HepG2 (cell line): ENCODE results near the gene SIGLEC7.

Experiments used
- EP300 ChIP-seq, 3 experiments: sonication (generic) in 1 of 3; formaldehyde crosslinking in 1 of 3; IDR thresholded peaks; 2 replicates each; pipeline versions ENCODE4 v1.5.1 to v1.6.1; 2011 to 2020; ENCODE audit warnings: low read depth in 2 of 3, low read length in 2 of 3, borderline replicate concordance in 1 of 3, improper control_type of control experiment in 1 of 3, mild to moderate bottlenecking in 1 of 3, missing genetic modification reagents in 1 of 3, moderate library complexity in 1 of 3
- JUND ChIP-seq: sonication (generic); formaldehyde crosslinking; IDR thresholded peaks from 2 replicates; pipeline ENCODE4 v1.8.0; 2022; ENCODE audit warnings: mild to moderate bottlenecking, missing genetic modification reagents
- MXI1 ChIP-seq: IDR thresholded peaks from 3 replicates; pipeline ENCODE4 v1.6.1; 2012; ENCODE audit warnings: low read depth, low read length, inconsistent platforms, borderline replicate concordance
- NFIB ChIP-seq: sonication (generic); formaldehyde crosslinking; IDR thresholded peaks from 2 replicates; pipeline ENCODE4 v1.9.0; 2021; ENCODE audit warnings: missing genetic modification reagents, mild to moderate bottlenecking, borderline replicate concordance
- PLRG1 ChIP-seq: fragments of 450-650 bp; conservative IDR thresholded peaks from 2 replicates; pipeline ENCODE4 v1.6.1; 2016
- POLR2AphosphoS5 ChIP-seq: IDR thresholded peaks from 2 replicates; pipeline ENCODE4 v1.6.1; 2012; ENCODE audit warnings: low read depth, low read length
- SMARCC2 ChIP-seq: fragments of 450-650 bp; IDR thresholded peaks from 2 replicates; pipeline ENCODE4 v1.6.1; 2017; ENCODE audit warnings: antibody characterized with exemption, mild to moderate bottlenecking
- SOX6 ChIP-seq, 2 experiments: fragments of 450-650 bp in 1 of 2; sonication (generic) in 1 of 2; formaldehyde crosslinking in 1 of 2; IDR thresholded peaks; 2 replicates each; pipeline versions ENCODE4 v1.4.0 to v1.6.1; 2017 to 2020; ENCODE audit warnings: antibody characterized with exemption in 1 of 2, mild to moderate bottlenecking in 1 of 2, missing genetic modification reagents in 1 of 2
- STAT5B ChIP-seq: sonication (generic); formaldehyde crosslinking; IDR thresholded peaks from 2 replicates; pipeline ENCODE4 v1.4.0; 2020; ENCODE audit warnings: missing genetic modification reagents
- TBP ChIP-seq: sonication (generic); formaldehyde crosslinking; IDR thresholded peaks from 2 replicates; pipeline ENCODE4 v1.5.0; 2020; ENCODE audit warnings: missing genetic modification reagents
- ZFP36 ChIP-seq: fragments of 150-350 bp; IDR thresholded peaks from 2 replicates; pipeline ENCODE4 v1.6.1; 2018; ENCODE audit warnings: borderline replicate concordance, low read length, low read depth; ENCODE audit not compliant: partially characterized antibody
- ZNF274 ChIP-seq: sonication (generic); formaldehyde crosslinking; IDR thresholded peaks from 2 replicates; pipeline ENCODE4 v1.5.1; 2020; ENCODE audit warnings: mild to moderate bottlenecking, missing genetic modification reagents
- ZNF550 ChIP-seq: sonication (generic); formaldehyde crosslinking; IDR thresholded peaks from 2 replicates; pipeline ENCODE4 v1.4.0; 2020; ENCODE audit warnings: mild to moderate bottlenecking, missing genetic modification reagents, borderline replicate concordance

DNA sequence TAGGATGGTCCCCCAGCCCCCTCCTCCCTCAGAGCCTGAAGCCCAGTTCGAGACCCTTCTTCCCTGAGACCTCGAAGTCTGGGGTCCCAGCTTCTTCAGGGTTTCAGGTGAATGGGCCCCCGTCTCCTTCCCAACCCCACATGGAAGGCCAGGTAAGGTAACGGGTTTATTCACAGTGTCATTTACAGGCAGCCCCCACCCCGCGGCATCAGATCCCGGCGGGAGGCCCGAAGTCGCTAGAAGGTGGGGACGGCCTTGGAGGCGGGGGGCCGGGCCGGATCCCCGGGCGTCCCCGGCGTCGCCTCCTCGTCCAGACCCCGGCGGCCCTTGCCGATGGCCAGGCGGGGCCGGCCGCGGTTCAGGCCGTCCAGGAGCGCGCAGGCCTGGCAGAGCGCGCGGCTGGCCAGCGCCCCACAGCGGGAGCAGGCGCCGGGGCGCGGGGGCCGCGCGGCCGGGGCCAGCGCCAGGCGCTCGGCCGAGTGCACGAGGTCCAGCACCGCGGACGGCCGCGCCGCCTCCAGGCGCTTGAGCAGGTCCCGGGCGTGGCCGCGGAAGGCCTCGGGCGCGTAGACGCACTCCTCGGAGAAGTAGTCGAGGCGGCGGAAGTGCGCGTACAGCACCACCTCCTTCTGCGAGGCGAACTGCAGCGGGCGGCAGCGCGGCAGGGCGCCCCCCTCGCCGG lies 43.6 kb upstream of the SIGLEC7 start:
- TF ChIP-seq ZFP36 (no peak), PLRG1 (no peak), POLR2AphosphoS5 (no peak), MXI1 (no peak), JUND (CRISPR knock-in tag) (no peak), STAT5B (CRISPR knock-in tag) (no peak), SOX6 (IDR thresholded peaks at IDR 0.05) (no peak), SOX6 (CRISPR knock-in tag; IDR thresholded peaks at IDR 0.05) (no peak), TBP (no peak), EP300 (IDR thresholded peaks at IDR 0.05; ENCODE audit: low read depth in 2 of 2, low read length in 2 of 2) (no peak), EP300 (CRISPR knock-in tag; IDR thresholded peaks at IDR 0.05; ENCODE audit: borderline replicate concordance) (no peak), NFIB (CRISPR knock-in tag) (no peak), ZNF550 (no peak), ZNF274 (CRISPR knock-in tag) (no peak), SMARCC2 (no peak)
